ENCODE measurements around the gene TMEM176A. TPM values are rescaled to one million over a fixed set of nuclear protein-coding genes. Genes with fewer than 3 reads are reported as not detected.

TMEM176A gene
- total and polyA plus RNA-seq, 10 donors = 28.6 to 84.6 (median 59.0) TPM

- intact Hi-C loops (cut with DNase I; ENCODE audit: low total_unique reads) = no loop called here
- Histone ChIP-seq H3K4me3 (no peak overlapping the region), H3K27ac (no peak overlapping the region), H3K4me1 (no peaks in the 10 kb centered on the region), H3K27me3 (replicated peaks in 1 of 7) (no peaks in the 10 kb centered on the region), H3K9me3 (peaks cover 0 to 13% (median 5%) of the 10 kb centered on the region in 8 donors), H3K36me3 (no peaks in the 10 kb centered on the region)
- WGBS, 5 donors = 81 to 92% (median 88%) methylated on average over 8 of the region's 8 CpGs
- no peak for TF ChIP-seq POLR2A (IDR thresholded peaks at IDR 0.05)
- TF ChIP-seq POLR2AphosphoS5 (IDR thresholded peaks at IDR 0.05) = no peak
- TF ChIP-seq, protein P1, sequence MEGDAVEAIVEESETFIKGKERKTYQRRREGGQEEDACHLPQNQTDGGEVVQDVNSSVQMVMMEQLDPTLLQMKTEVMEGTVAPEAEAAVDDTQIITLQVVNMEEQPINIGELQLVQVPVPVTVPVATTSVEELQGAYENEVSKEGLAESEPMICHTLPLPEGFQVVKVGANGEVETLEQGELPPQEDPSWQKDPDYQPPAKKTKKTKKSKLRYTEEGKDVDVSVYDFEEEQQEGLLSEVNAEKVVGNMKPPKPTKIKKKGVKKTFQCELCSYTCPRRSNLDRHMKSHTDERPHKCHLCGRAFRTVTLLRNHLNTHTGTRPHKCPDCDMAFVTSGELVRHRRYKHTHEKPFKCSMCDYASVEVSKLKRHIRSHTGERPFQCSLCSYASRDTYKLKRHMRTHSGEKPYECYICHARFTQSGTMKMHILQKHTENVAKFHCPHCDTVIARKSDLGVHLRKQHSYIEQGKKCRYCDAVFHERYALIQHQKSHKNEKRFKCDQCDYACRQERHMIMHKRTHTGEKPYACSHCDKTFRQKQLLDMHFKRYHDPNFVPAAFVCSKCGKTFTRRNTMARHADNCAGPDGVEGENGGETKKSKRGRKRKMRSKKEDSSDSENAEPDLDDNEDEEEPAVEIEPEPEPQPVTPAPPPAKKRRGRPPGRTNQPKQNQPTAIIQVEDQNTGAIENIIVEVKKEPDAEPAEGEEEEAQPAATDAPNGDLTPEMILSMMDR (IDR thresholded peaks at IDR 0.05 in 8 of 11, conservative IDR thresholded peaks at IDR 0.05 in 3 of 11) = no peak
- DNase-seq = no peak
These were observed 22.5 kb downstream of the TMEM176A start for GRCh38 chr7:150823043-150823442.

- Histone ChIP-seq H3K27ac (no peak overlapping the region), H3K27me3 (replicated peaks in 1 of 7) (no peaks in the 10 kb centered on the region), H3K36me3 (no peaks in the 10 kb centered on the region), H3K4me3 (no peak overlapping the region), H3K4me1 (no peaks in the 10 kb centered on the region), H3K9me3 (peaks cover 0 to 13% (median 5%) of the 10 kb centered on the region in 8 donors)
- intact Hi-C loops (cut with DNase I; ENCODE audit: low total_unique reads) = no loop called here
- DNase-seq = no peak
- no peak for TF ChIP-seq POLR2A (IDR thresholded peaks at IDR 0.05)
- WGBS, 5 donors = 89 to 93% (median 92%) methylated on average over 10 of the region's 10 CpGs
These were observed 23.0 kb downstream of the TMEM176A start for GRCh38 chr7:150823484-150824126.

DNA sequence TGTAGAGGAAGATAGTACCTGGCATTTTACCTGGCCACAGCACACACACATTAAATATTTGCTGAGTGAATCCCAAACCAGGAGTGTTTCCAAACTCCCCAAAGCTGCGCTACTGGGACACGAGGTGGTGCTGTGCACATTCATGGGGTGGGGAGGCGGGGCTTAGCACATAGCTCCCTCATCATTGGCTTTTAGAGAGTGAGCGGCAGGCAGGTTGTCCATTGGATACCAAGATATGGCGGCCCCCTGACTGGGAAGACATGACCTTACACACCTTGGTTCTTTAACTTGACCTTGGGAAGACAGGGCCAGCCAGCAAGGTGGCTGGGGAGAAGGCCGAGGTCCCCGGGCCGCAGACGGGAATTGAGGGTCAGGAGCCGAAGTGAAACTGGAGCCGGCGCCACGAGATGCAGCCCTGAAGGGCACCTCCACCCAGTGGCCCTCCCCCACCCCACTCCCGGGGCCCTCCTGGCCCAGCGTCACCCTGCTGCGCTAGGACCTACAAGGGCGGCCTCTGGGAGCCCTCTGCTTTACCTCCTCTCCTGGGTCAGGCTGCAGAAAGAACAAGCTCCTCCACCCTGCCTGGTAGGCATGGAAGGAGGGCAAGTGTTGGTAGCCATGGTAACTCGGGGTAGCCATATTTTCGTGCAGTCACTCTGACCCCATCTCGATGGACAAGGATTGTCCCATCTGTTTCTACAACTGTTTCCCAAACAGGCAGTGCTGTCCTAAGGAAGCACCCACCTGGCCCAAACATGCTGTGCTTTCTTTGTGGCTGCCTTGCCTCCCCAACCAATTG, 24.0 kb downstream of the TMEM176A start:
- Histone ChIP-seq H3K4me3 (no peak overlapping the region), H3K9me3 (peaks cover 0 to 13% (median 5%) of the 10 kb centered on the region in 8 donors), H3K27me3 (replicated peaks in 1 of 7) (no peaks in the 10 kb centered on the region), H3K4me1 (no peaks in the 10 kb centered on the region), H3K27ac (no peak overlapping the region), H3K36me3 (no peaks in the 10 kb centered on the region)
- TF ChIP-seq, protein P1 (IDR thresholded peaks at IDR 0.05 in 8 of 11, conservative IDR thresholded peaks at IDR 0.05 in 3 of 11) = no peak
- no peak for TF ChIP-seq POLR2AphosphoS5 (IDR thresholded peaks at IDR 0.05)
- no peak for TF ChIP-seq POLR2A (IDR thresholded peaks at IDR 0.05)
- WGBS, 5 donors = 91 to 93% (median 92%) methylated on average over 18 to 20 of the region's 20 CpGs
- intact Hi-C loops (cut with DNase I; ENCODE audit: low total_unique reads) = no loop called here
- no peak for DNase-seq

DNA sequence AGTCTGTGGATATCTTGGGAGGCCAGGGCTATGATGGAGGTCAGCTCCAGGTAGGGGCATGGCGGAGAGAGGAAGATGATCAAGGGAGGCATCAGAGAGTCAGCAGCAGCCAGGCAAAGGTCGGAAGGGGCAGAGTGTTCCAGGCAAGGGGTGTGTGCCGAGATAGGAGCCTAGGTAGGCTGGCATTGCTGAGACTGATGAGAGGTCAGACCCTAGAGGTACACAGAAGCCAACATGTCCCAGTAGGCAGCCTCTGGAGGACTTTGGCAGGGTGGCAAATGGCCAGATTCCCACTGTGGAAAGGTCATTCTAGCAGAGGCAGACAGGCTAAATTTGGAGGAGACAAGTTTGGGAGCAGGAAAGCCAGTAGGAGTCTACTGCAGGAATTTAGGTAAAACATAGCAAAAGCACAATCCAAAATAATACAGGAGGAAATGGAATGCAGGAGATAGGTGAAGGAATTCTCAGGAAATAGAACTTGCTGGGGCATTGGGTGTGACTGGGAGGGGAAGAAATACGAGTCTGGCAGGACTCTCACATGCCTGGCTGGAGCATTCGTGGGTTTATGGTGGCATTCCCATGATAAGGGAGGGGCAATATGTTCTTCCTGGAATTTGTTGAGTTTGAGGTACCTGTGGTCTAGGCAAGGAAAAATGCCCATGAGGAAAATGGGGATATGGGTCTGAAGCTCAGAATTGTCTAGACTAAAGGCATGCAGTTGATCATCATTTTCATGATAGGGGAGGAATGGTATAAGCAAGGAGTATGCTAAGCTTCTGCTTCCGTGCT, 25.7 kb downstream of the TMEM176A start:
- no peak for DNase-seq
- 68 to 81% (median 76%) methylated on average over 6 of the region's 6 CpGs for WGBS, 5 donors
- Histone ChIP-seq H3K4me3 (no peak overlapping the region), H3K36me3 (no peaks in the 10 kb centered on the region), H3K4me1 (no peaks in the 10 kb centered on the region), H3K27ac (no peak overlapping the region), H3K9me3 (peaks cover 0 to 11% (median 5%) of the 10 kb centered on the region in 8 donors), H3K27me3 (replicated peaks in 1 of 7) (peaks cover 0 to 3% (median 0%) of the 10 kb centered on the region in 7 donors)
- TF ChIP-seq, protein P1 (IDR thresholded peaks at IDR 0.05 in 8 of 11, conservative IDR thresholded peaks at IDR 0.05 in 3 of 11) = no peak
- TF ChIP-seq POLR2A (IDR thresholded peaks at IDR 0.05) = no peak
- no peak for TF ChIP-seq POLR2AphosphoS5 (IDR thresholded peaks at IDR 0.05)
- intact Hi-C loops (cut with DNase I; ENCODE audit: low total_unique reads) = no loop called here
